Neural crest cell (in vitro differentiated cells): Measurements from ENCODE around the gene RAVER2. TPM values are rescaled to one million over a fixed set of nuclear protein-coding genes. Genes with fewer than 3 reads are reported as not detected.

Source experiments
- DNase-seq: peaks from one replicate; pipeline ENCODE4 v3.0.0; 2021; ENCODE audit warnings: low read depth, mixed read lengths, low spot score
- H3K27ac Mint-ChIP-seq: one replicate; pipeline ENCODE4 v1.8.0; 2021; ENCODE audit warnings: mild to moderate bottlenecking, mixed read lengths; ENCODE audit not compliant: unreplicated experiment
- H3K27me3 Mint-ChIP-seq: 2 replicates; pipeline ENCODE4 v1.8.0; 2021; ENCODE audit warnings: low read depth, mild to moderate bottlenecking, mixed read lengths
- H3K36me3 Mint-ChIP-seq: 2 replicates; pipeline ENCODE4 v1.8.0; 2021; ENCODE audit warnings: low read depth, mild to moderate bottlenecking, mixed read lengths
- H3K4me1 Mint-ChIP-seq: 2 replicates; pipeline ENCODE4 v1.8.0; 2021; ENCODE audit warnings: mixed read lengths
- H3K4me3 Mint-ChIP-seq: one replicate; pipeline ENCODE4 v1.8.0; 2021; ENCODE audit warnings: mild to moderate bottlenecking, mixed read lengths
- H3K9me3 Mint-ChIP-seq: 2 replicates; pipeline ENCODE4 v1.8.0; 2021; ENCODE audit warnings: mixed read lengths
- CTCF ChIP-seq: fragments of 200-600 bp; sonication (generic); conservative IDR thresholded peaks from 2 replicates; pipeline ENCODE4 v1.5.0; 2021; ENCODE audit warnings: antibody characterized with exemption, mild to moderate bottlenecking
- total RNA-seq: library from RNA; stranded (reverse); gene quantifications from 2 replicates; pipeline ENCODE4 v1.2.1, GENCODE V29; 2021

The RAVER2 gene
- total RNA-seq, 1 donor from 2014 or later, result 27.8 TPM

DNA sequence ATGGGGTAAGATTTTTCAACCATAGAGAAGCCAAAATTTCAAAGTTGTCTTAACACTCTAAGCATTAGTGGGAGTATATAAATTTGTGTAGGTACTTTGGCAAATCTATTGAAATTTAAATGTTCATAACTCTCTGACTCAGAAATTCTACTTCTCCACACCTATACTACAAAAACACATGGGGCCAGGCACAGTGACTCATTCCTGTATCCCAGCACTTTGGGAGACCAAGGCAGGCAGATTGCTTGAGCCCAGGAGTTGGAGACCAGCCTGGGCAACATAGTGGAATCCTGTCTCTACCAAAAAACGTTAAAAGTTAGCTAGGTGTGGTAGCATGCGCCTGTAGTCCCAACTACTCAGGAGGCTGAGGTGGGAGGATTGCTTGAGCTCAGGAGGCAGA is 41.3 kb upstream of the RAVER2 start:
- no peaks in the 10 kb centered on the region for H3K36me3 Mint-ChIP-seq
- peaks cover 5% of the 10 kb centered on the region for H3K9me3 Mint-ChIP-seq
- H3K27ac Mint-ChIP-seq, result no peak overlapping the region
- no peak for TF ChIP-seq CTCF
- DNase-seq, result no peak
- H3K27me3 Mint-ChIP-seq, result no peaks in the 10 kb centered on the region
- H3K4me3 Mint-ChIP-seq, result no peak overlapping the region
- peaks cover 9% of the 10 kb centered on the region for H3K4me1 Mint-ChIP-seq

DNA sequence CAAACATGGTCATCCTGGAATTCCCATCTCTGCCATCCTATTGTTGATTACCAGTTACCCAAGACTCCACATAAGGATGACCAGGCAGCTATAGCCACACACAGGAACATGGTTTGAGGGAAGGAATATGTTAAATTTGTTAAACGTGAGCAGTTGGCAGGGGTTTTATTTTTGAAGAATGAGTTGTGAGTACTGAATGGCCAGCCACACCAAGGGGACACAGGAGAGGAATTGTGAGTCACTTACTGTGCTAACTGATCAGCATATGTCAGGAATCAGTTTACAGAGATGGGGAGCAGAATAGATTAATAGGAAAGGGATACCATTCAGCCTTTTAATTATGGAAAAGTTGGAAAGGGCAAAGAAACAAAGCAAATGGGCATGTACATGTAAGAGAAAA is 39.3 kb upstream of the RAVER2 start:
- Mint-ChIP-seq H3K27me3 (no peaks in the 10 kb centered on the region), H3K4me3 (no peak overlapping the region), H3K4me1 (no peaks in the 10 kb centered on the region), H3K9me3 (peaks cover 5% of the 10 kb centered on the region), H3K36me3 (no peaks in the 10 kb centered on the region), H3K27ac (no peak overlapping the region)
- no peak for TF ChIP-seq CTCF
- DNase-seq, result no peak

GRCh38 chr1:64711266-64711665 is 33.6 kb upstream of the RAVER2 start:
- H3K27me3 Mint-ChIP-seq, result peaks cover 2% of the 10 kb centered on the region
- no peaks in the 10 kb centered on the region for H3K4me1 Mint-ChIP-seq
- H3K36me3 Mint-ChIP-seq, result no peaks in the 10 kb centered on the region
- DNase-seq, result no peak
- H3K4me3 Mint-ChIP-seq, result no peak overlapping the region
- TF ChIP-seq CTCF, result no peak
- no peak overlapping the region for H3K27ac Mint-ChIP-seq
- peaks cover 3% of the 10 kb centered on the region for H3K9me3 Mint-ChIP-seq

DNA sequence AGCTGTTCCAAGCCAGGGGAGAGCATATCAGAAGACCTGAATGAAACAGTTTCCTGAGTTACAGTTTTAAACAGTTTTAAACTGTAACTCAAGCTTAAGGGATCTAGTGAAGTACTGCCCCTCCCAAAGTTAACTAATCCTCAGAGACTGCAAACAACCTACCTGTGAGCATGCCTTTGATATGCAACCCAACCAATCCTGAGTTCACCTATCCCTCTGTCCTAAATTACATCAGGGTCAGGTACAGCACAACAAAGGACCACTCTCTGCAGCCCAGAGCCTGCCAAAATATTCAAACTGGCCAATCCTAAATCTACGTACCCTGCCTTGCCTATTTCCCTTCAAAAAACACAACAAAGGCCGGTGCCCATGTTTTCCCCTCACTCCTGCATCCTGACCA is 32.8 kb upstream of the RAVER2 start:
- Mint-ChIP-seq H3K4me1 (no peaks in the 10 kb centered on the region), H3K4me3 (no peak overlapping the region), H3K27ac (no peak overlapping the region), H3K9me3 (peaks cover 5% of the 10 kb centered on the region), H3K27me3 (peaks cover 2% of the 10 kb centered on the region), H3K36me3 (no peaks in the 10 kb centered on the region)
- DNase-seq, result no peak
- TF ChIP-seq CTCF, result no peak

- no peaks in the 10 kb centered on the region for H3K4me1 Mint-ChIP-seq
- no peak for DNase-seq
- H3K9me3 Mint-ChIP-seq, result peaks cover 6% of the 10 kb centered on the region
- H3K27ac Mint-ChIP-seq, result no peak overlapping the region
- no peak for TF ChIP-seq CTCF
- H3K27me3 Mint-ChIP-seq, result peaks cover 2% of the 10 kb centered on the region
- no peaks in the 10 kb centered on the region for H3K36me3 Mint-ChIP-seq
- H3K4me3 Mint-ChIP-seq, result no peak overlapping the region
Observed at GRCh38 chr1:64715186-64715585, 29.7 kb upstream of the RAVER2 start.

GRCh38 chr1:64721135-64721534 is 23.7 kb upstream of the RAVER2 start:
- Mint-ChIP-seq H3K27ac (no peak overlapping the region), H3K4me3 (no peak overlapping the region), H3K36me3 (no peaks in the 10 kb centered on the region), H3K9me3 (peaks cover 6% of the 10 kb centered on the region), H3K27me3 (peaks cover 19% of the 10 kb centered on the region), H3K4me1 (no peaks in the 10 kb centered on the region)
- no peak for TF ChIP-seq CTCF
- DNase-seq, result no peak
